OCI-LY7 (cell line): Measurements from ENCODE around the gene VPS35L.

Experiments used
- CTCF ChIP-seq: fragments of 200-600 bp; sonication (generic); conservative IDR thresholded peaks from 2 replicates; pipeline ENCODE4 v1.5.1; 2014; ENCODE audit warnings: mild to moderate bottlenecking, antibody characterized with exemption, low read length, moderate library complexity, mixed read lengths
- EZH2phosphoT487 ChIP-seq: fragments of 200-600 bp; sonication (generic); IDR thresholded peaks from 2 replicates; pipeline ENCODE4 v1.6.1; 2018; ENCODE audit warnings: low read depth, borderline replicate concordance, mild to moderate bottlenecking, mixed run types, antibody characterized with exemption, low read length, moderate library complexity, mixed read lengths

GRCh38 chr16:19666477-19666876, 111.0 kb downstream of the VPS35L start:
- TF ChIP-seq CTCF (no peak), EZH2phosphoT487 (no peak)
